SK-N-SH (cell line): ENCODE results near the gene ETNK2. TPM values are rescaled to one million over a fixed set of nuclear protein-coding genes. Genes with fewer than 3 reads are reported as not detected.

ENCODE experiments used
- CTCF ChIA-PET: fragments of 300-600, 350-600 bp; formaldehyde crosslinking; extraction: SDS; loops from one replicate; lab custom pipeline; 2021; lab: Yijun Ruan, JAX
- POLR2A ChIA-PET: fragments of 350-600 bp; sonication (Branson Sonifier 250); formaldehyde crosslinking; extraction: SDS; loops from one replicate; lab custom pipeline; 2020; ENCODE audit warnings: antibody characterized with exemption, inconsistent platforms; lab: Yijun Ruan, JAX
- DNase-seq: peaks from one replicate; pipeline ENCODE4 v3.0.0; 2012
- H2AFZ ChIP-seq: fragments of 200-600 bp; sonication (generic); 2 replicates; pipeline ENCODE4 v1.8.1; 2016; ENCODE audit warnings: antibody characterized with exemption, mild to moderate bottlenecking, low read depth
- H3F3A ChIP-seq: fragments of 200-600 bp; sonication (generic); replicated peaks from 2 replicates; pipeline ENCODE3; 2016; ENCODE audit warnings: antibody characterized with exemption, mild to moderate bottlenecking; ENCODE audit not compliant: insufficient read depth
- H3K27ac ChIP-seq, 2 experiments: fragments of 200-500 bp in 1 of 2; fragments of 200-600 bp in 1 of 2; sonication (Bioruptor generic) in 1 of 2; sonication (generic), shearing (Covaris generic) in 1 of 2; 2 replicates each; pipeline versions ENCODE4 v1.5.1 to v1.6.1; 2014 to 2016; ENCODE audit warnings: low read depth in 2 of 2, inconsistent platforms in 1 of 2, low read length in 1 of 2, mild to moderate bottlenecking in 1 of 2, mixed read lengths in 1 of 2
- H3K27me3 ChIP-seq: fragments of 200-600 bp; sonication (generic), shearing (Covaris generic); 2 replicates; pipeline ENCODE4 v1.6.1; 2016; ENCODE audit warnings: mixed run types; ENCODE audit not compliant: insufficient read depth
- H3K36me3 ChIP-seq, 2 experiments: fragments of 200-500 bp in 1 of 2; fragments of 200-600 bp in 1 of 2; sonication (Bioruptor generic) in 1 of 2; sonication (generic) in 1 of 2; replicated peaks in 1 of 2; 2 replicates each; pipeline versions ENCODE3 to v1.5.1; 2014 to 2016; ENCODE audit warnings: low read length in 1 of 2, mild to moderate bottlenecking in 1 of 2; ENCODE audit not compliant: insufficient read depth in 2 of 2, control insufficient read depth in 1 of 2
- H3K4me1 ChIP-seq, 2 experiments: fragments of 200-500 bp in 1 of 2; fragments of 200-600 bp in 1 of 2; sonication (Bioruptor generic) in 1 of 2; sonication (generic), shearing (Covaris generic) in 1 of 2; 2 replicates each; pipeline versions ENCODE4 v1.5.1 to v1.6.1; 2014 to 2016; ENCODE audit warnings: low read depth in 1 of 2, low read length in 1 of 2, mixed run types in 1 of 2; ENCODE audit not compliant: insufficient read depth in 2 of 2, control insufficient read depth in 1 of 2
- H3K4me2 ChIP-seq: fragments of 200-600 bp; sonication (generic), shearing (Covaris generic); 2 replicates; pipeline ENCODE4 v1.6.1; 2017; ENCODE audit warnings: mixed run types
- H3K4me3 ChIP-seq, 2 experiments: fragments of 200-500 bp in 1 of 2; fragments of 200-600 bp in 1 of 2; sonication (Bioruptor generic) in 1 of 2; sonication (generic), shearing (Covaris generic) in 1 of 2; 2 replicates each; pipeline versions ENCODE4 v1.5.1 to v1.8.1; 2014 to 2016; ENCODE audit warnings: low read depth in 2 of 2, inconsistent platforms in 1 of 2, low read length in 1 of 2, mild to moderate bottlenecking in 1 of 2, mixed read lengths in 1 of 2, moderate library complexity in 1 of 2
- H3K79me2 ChIP-seq: fragments of 200-600 bp; sonication (generic); 2 replicates; pipeline ENCODE4 v1.8.1; 2017; ENCODE audit warnings: mild to moderate bottlenecking; ENCODE audit not compliant: insufficient read depth
- H3K9ac ChIP-seq: fragments of 200-600 bp; sonication (generic); 2 replicates; pipeline ENCODE4 v1.6.1; 2017; ENCODE audit warnings: mixed run types
- H3K9me2 ChIP-seq: fragments of 200-600 bp; sonication (generic); 2 replicates; pipeline ENCODE4 v1.6.1; 2017; ENCODE audit warnings: mixed run types
- H3K9me3 ChIP-seq: fragments of 200-600 bp; sonication (generic); 2 replicates; pipeline ENCODE4 v1.6.1; 2017; ENCODE audit warnings: mixed run types, mild to moderate bottlenecking, moderate library complexity
- H4K20me1 ChIP-seq: fragments of 200-600 bp; sonication (generic); 2 replicates; pipeline ENCODE4 v1.6.1; 2017; ENCODE audit warnings: mild to moderate bottlenecking, mixed run types; ENCODE audit not compliant: insufficient read depth
- EP300 ChIP-seq, 2 experiments: IDR thresholded peaks; 2 replicates each; pipeline versions ENCODE4 v1.4.0 to v1.6.1; 2012; ENCODE audit warnings: borderline replicate concordance in 1 of 2, low read depth in 1 of 2, low read length in 1 of 2
- FOSL2 ChIP-seq: IDR thresholded peaks from 2 replicates; pipeline ENCODE4 v1.4.0; 2012; ENCODE audit warnings: low read depth, mild to moderate bottlenecking, moderate library complexity, borderline replicate concordance
- FOXJ3 ChIP-seq: sonication (generic); formaldehyde crosslinking; IDR thresholded peaks from 2 replicates; pipeline ENCODE4 v1.5.1; 2020; ENCODE audit warnings: mild to moderate bottlenecking, missing genetic modification reagents
- GATA2 ChIP-seq: sonication (generic); formaldehyde crosslinking; IDR thresholded peaks from 2 replicates; pipeline ENCODE4 v1.5.0; 2020; ENCODE audit warnings: mild to moderate bottlenecking, missing genetic modification reagents
- MXI1 ChIP-seq: IDR thresholded peaks from 2 replicates; pipeline ENCODE4 v1.6.1; 2012; ENCODE audit warnings: mild to moderate bottlenecking, low read depth, low read length, improper control_type of control experiment
- RFX5 ChIP-seq: IDR thresholded peaks from 2 replicates; pipeline ENCODE4 v1.6.1; 2012; ENCODE audit warnings: mild to moderate bottlenecking, improper control_type of control experiment, low read length
- TAF1 ChIP-seq: IDR thresholded peaks from 2 replicates; pipeline ENCODE4 v1.6.1; 2012; ENCODE audit warnings: low read depth, mild to moderate bottlenecking, low read length, moderate library complexity, borderline replicate concordance
- TCF12 ChIP-seq: IDR thresholded peaks from 2 replicates; pipeline ENCODE4 v1.4.0; 2012
- WGBS: methylation state at CpG from one replicate; pipeline ENCODE4 v1.1.6; 2017; ENCODE audit warnings: low lambda C conversion rate; 5-methylcytosine and 5-hydroxymethylcytosine counted together
- polyA plus RNA-seq, 3 experiments: library from polyadenylated mRNA; depleted of rRNA; stranded (reverse); fragments of >200 nt; gene quantifications; 2 replicates each; pipeline ENCODE4 v1.2.3, GENCODE V29; 2012
- TF ChIP-seq, protein P1 (sequence below): IDR thresholded peaks from 2 replicates; pipeline ENCODE4; 2012
- TF ChIP-seq, protein P2 (sequence below): fragments of 200-600 bp; sonication (generic); IDR thresholded peaks from 2 replicates; pipeline ENCODE4 v1.6.1; 2017; ENCODE audit warnings: antibody characterized with exemption, mild to moderate bottlenecking, moderate library complexity
- TF ChIP-seq, protein P3 (sequence below): fragments of 150-350 bp; IDR thresholded peaks from 2 replicates; pipeline ENCODE4 v1.6.1; 2017; ENCODE audit warnings: antibody characterized with exemption, low read length, low read depth, borderline replicate concordance
- TF ChIP-seq, protein P4 (sequence below): IDR thresholded peaks from 2 replicates; pipeline ENCODE4 v1.4.0; 2012; ENCODE audit warnings: low read depth
- TF ChIP-seq, protein P5 (sequence below): IDR thresholded peaks from 2 replicates; pipeline ENCODE4 v1.4.0; 2012; ENCODE audit warnings: low read depth, borderline replicate concordance

ETNK2 gene
- polyA plus RNA-seq, 1 of the 3 experiments (the other 2 are of a cell fraction): 16.1 TPM

DNA sequence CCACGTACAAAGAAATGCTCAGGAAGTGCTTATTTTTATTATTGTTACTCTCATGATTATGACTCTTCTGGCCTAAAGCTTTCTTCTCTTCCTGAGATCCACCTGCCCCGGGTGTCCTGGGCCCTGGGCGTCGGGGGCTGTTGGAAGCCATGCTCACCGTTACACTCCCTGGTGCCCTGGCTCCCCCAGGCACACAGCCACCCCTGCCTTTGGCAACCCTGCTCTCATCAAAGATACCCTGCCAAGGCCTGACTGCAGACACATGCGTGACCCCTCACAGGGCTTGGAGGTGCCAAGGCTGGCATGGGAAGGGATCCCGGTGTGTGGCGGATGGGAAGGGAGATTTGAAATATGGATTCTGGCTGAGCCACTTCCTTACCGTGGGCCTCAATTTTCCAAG lies 47.7 kb upstream of the ETNK2 start:
- Histone ChIP-seq H3K9me2 (no peaks in the 10 kb centered on the region), H3K27ac (no peak overlapping the region), H3K79me2 (no peaks in the 10 kb centered on the region), H3K4me1 (peaks cover 2 to 26% of the 10 kb centered on the region in 2 experiments; a peak in 2 of 4 replicates), H3K27me3 (no peaks in the 10 kb centered on the region), H2AFZ (no peak overlapping the region)
- TF ChIP-seq TCF12 (no peak), FOSL2 (no peak), GATA2 (CRISPR knock-in tag) (no peak), FOXJ3 (CRISPR knock-in tag) (no peak), RFX5 (no peak), MXI1 (no peak)
- TF ChIP-seq, protein P1, sequence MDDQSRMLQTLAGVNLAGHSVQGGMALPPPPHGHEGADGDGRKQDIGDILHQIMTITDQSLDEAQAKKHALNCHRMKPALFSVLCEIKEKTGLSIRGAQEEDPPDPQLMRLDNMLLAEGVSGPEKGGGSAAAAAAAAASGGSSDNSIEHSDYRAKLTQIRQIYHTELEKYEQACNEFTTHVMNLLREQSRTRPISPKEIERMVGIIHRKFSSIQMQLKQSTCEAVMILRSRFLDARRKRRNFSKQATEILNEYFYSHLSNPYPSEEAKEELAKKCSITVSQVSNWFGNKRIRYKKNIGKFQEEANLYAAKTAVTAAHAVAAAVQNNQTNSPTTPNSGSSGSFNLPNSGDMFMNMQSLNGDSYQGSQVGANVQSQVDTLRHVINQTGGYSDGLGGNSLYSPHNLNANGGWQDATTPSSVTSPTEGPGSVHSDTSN: no peak
- TF ChIP-seq, protein P2, sequence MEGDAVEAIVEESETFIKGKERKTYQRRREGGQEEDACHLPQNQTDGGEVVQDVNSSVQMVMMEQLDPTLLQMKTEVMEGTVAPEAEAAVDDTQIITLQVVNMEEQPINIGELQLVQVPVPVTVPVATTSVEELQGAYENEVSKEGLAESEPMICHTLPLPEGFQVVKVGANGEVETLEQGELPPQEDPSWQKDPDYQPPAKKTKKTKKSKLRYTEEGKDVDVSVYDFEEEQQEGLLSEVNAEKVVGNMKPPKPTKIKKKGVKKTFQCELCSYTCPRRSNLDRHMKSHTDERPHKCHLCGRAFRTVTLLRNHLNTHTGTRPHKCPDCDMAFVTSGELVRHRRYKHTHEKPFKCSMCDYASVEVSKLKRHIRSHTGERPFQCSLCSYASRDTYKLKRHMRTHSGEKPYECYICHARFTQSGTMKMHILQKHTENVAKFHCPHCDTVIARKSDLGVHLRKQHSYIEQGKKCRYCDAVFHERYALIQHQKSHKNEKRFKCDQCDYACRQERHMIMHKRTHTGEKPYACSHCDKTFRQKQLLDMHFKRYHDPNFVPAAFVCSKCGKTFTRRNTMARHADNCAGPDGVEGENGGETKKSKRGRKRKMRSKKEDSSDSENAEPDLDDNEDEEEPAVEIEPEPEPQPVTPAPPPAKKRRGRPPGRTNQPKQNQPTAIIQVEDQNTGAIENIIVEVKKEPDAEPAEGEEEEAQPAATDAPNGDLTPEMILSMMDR: no peak
- TF ChIP-seq, protein P3, sequence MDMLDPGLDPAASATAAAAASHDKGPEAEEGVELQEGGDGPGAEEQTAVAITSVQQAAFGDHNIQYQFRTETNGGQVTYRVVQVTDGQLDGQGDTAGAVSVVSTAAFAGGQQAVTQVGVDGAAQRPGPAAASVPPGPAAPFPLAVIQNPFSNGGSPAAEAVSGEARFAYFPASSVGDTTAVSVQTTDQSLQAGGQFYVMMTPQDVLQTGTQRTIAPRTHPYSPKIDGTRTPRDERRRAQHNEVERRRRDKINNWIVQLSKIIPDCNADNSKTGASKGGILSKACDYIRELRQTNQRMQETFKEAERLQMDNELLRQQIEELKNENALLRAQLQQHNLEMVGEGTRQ: no peak
- TF ChIP-seq, all 33 proteins: peak for 0
- H3K4me2 ChIP-seq: no peak overlapping the region
- DNase-seq: no peak
- H3K36me3 ChIP-seq: no peaks in the 10 kb centered on the region
- no peaks in the 10 kb centered on the region for H3F3A ChIP-seq
- 75% methylated on average over 4 of the region's 9 CpGs for WGBS
- CTCF ChIA-PET: interaction anchor here (0.9 to 3.8 kb wide), 9 partner anchors 11 to 328 kb away, joined by 3 to 27 read pairs (median 5); partner anchors contain the start of gene PLEKHA6
- POLR2A ChIA-PET: no interaction called here
- no peak overlapping the region for H3K4me3 ChIP-seq
- H3K9ac ChIP-seq: no peak overlapping the region
- H4K20me1 ChIP-seq: no peaks in the 10 kb centered on the region
- no peaks in the 10 kb centered on the region for H3K9me3 ChIP-seq

DNA sequence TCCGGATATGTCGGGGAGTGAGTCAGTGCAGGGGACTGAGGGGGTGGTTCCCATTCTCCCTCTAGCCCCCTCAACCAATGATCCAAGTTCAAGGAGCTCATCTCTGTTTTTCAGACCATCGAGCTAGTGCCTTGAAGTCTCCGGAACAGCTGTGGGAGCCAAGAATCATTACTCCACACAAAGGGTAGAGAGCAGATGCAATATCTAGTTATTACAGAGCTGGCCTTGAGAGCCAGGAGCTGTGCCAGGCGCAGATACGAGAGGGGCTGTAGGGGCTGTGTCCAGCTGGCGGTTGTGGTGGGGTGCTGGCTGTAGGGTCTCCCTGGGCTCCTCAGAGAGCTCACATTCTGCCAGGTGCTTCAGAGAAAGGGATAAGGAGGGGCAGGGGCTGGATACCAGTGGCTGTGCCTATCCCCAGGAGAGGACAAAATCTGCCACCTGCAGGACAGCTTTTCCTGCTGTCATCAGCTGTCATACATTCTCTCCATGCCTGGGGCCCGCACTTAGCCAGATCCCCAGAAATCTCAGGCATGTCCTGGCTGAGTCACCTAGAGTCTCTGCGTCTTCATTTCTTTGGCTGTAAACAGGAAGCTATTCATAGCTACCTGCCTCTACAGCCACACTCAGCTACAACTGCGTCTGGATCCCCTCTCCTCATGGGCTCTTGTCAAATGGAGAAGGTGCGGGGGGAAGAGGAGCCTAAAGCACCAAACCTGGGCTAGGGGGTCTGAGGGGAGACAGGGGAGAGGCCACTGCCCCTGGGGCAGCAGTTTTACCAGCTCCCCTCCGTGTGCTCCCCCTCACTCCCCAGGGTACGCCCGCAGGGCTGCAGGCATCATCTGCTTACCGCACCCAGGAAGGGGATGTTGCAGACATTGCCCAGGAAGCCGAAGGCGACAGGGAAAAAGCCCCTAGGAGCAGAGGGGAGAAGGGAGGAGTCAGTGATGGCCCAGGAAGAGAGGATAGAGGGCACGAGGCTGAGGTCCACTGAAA lies 46.8 kb upstream of the ETNK2 start:
- Histone ChIP-seq H3K4me3 (no peak overlapping the region), H3K36me3 (no peaks in the 10 kb centered on the region), H3K4me1 (peaks cover 2 to 26% of the 10 kb centered on the region in 2 experiments; a peak in 2 of 4 replicates), H3K79me2 (no peaks in the 10 kb centered on the region), H3K9ac (no peak overlapping the region), H3K27ac (no peak overlapping the region), H3K4me2 (peak overlapping the region; percentile 5; the same call in 1 of the 2 replicates), H3F3A (no peaks in the 10 kb centered on the region), H3K9me3 (no peaks in the 10 kb centered on the region), H4K20me1 (no peaks in the 10 kb centered on the region), H2AFZ (no peak overlapping the region)
- WGBS: 66% methylated on average over 15 of the region's 18 CpGs
- POLR2A ChIA-PET: no interaction called here
- CTCF ChIA-PET: interaction anchor here (0.9 to 3.8 kb wide), 14 partner anchors 8 to 328 kb away, joined by 3 to 27 read pairs (median 4); partner anchors contain the start of gene PLEKHA6
- TF ChIP-seq, protein P4, sequence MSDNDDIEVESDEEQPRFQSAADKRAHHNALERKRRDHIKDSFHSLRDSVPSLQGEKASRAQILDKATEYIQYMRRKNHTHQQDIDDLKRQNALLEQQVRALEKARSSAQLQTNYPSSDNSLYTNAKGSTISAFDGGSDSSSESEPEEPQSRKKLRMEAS: peak; percentile 30; the same call in 1 of the 2 replicates
- TF ChIP-seq, protein P1: peak; percentile 22; the same call in 1 of the 2 replicates
- TF ChIP-seq TAF1: no peak
- TF ChIP-seq, protein P5, sequence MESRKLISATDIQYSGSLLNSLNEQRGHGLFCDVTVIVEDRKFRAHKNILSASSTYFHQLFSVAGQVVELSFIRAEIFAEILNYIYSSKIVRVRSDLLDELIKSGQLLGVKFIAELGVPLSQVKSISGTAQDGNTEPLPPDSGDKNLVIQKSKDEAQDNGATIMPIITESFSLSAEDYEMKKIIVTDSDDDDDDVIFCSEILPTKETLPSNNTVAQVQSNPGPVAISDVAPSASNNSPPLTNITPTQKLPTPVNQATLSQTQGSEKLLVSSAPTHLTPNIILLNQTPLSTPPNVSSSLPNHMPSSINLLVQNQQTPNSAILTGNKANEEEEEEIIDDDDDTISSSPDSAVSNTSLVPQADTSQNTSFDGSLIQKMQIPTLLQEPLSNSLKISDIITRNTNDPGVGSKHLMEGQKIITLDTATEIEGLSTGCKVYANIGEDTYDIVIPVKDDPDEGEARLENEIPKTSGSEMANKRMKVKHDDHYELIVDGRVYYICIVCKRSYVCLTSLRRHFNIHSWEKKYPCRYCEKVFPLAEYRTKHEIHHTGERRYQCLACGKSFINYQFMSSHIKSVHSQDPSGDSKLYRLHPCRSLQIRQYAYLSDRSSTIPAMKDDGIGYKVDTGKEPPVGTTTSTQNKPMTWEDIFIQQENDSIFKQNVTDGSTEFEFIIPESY: no peak
- peak; percentile 73; the same call in 1 of the 2 replicates for TF ChIP-seq FOSL2
- peak; percentile 56; the same call in 1 of the 2 replicates for TF ChIP-seq TCF12
- 0 out of 4 replicates have a peak, but pooled peaks of 1 of the 2 experiments have one; percentile 37 for TF ChIP-seq EP300 (IDR thresholded peaks at IDR 0.05; ENCODE audit: borderline replicate concordance in 1 of 2, low read depth in 1 of 2, low read length in 1 of 2)
- TF ChIP-seq, all 33 proteins: peak for 5
- peak; percentile 45 for DNase-seq
- Histone ChIP-seq H3K27me3 (no peaks in the 10 kb centered on the region), H3K9me2 (no peaks in the 10 kb centered on the region)
